Esophagus (tissue), 2 donors: Measurements from ENCODE around the gene MSANTD3. TPM values are rescaled to one million over a fixed set of nuclear protein-coding genes. Genes with fewer than 3 reads are reported as not detected.

Experiments
- H3K27ac ChIP-seq, 2 donors: one replicate each; pipeline ENCODE4 v1.5.1; 2013; ENCODE audit warnings: low read depth in 2 of 2, mild to moderate bottlenecking in 2 of 2, inconsistent platforms in 1 of 2, low read length in 1 of 2, moderate library complexity in 1 of 2
- H3K27me3 ChIP-seq, 2 donors: one replicate each; pipeline ENCODE4 v1.6.1; 2013; ENCODE audit warnings: low read length in 2 of 2, control low read depth in 1 of 2, mild to moderate bottlenecking in 1 of 2; ENCODE audit not compliant: insufficient read depth in 2 of 2, control insufficient read depth in 1 of 2
- H3K36me3 ChIP-seq, 2 donors: one replicate each; pipeline ENCODE4 v1.6.1; 2013; ENCODE audit warnings: low read length in 1 of 2; ENCODE audit not compliant: control insufficient read depth in 2 of 2, insufficient read depth in 2 of 2
- H3K4me1 ChIP-seq, 2 donors: one replicate each; pipeline ENCODE4 v1.6.1; 2013; ENCODE audit warnings: low read length in 1 of 2; ENCODE audit not compliant: control insufficient read depth in 2 of 2, insufficient read depth in 2 of 2
- H3K4me3 ChIP-seq, 2 donors: one replicate each; pipeline ENCODE4 v1.5.1; 2013; ENCODE audit warnings: low read length in 2 of 2, mild to moderate bottlenecking in 2 of 2, low read depth in 1 of 2, moderate library complexity in 1 of 2
- H3K9me3 ChIP-seq, 2 donors: one replicate each; pipeline ENCODE4 v1.6.1; 2013; ENCODE audit warnings: mild to moderate bottlenecking in 2 of 2, low read depth in 1 of 2, low read length in 1 of 2, moderate library complexity in 1 of 2; ENCODE audit not compliant: control insufficient read depth in 2 of 2, insufficient read depth in 1 of 2
- WGBS, 2 donors: extraction: QIAGEN DNeasy Blood & Tissue Kit; methylation state at CpG; one replicate each; pipeline ENCODE4 v1.1.7; 2013; 5-methylcytosine and 5-hydroxymethylcytosine counted together
- polyA plus RNA-seq, 2 donors: library from polyadenylated mRNA; stranded (reverse); fragments of 200-250 nt; gene quantifications; one replicate each; pipeline ENCODE4 v1.2.3, GENCODE V29; 2013
- donor health status: healthy with polysubstance abuse.
- donor health status: Bipolar disorder and iron deficiency.

Gene MSANTD3
- polyA plus RNA-seq, 2 donors: 8.5 to 9.1 TPM

GRCh38 chr9:100489836-100490235, 62.9 kb downstream of the MSANTD3 start:
- Histone ChIP-seq H3K27me3 (no peaks in the 10 kb centered on the region), H3K4me3 (no peak overlapping the region), H3K36me3 (no peaks in the 10 kb centered on the region), H3K27ac (no peak overlapping the region), H3K4me1 (no peaks in the 10 kb centered on the region), H3K9me3 (no peaks in the 10 kb centered on the region)
- 84 to 85% methylated on average over 4 of the region's 4 CpGs for WGBS, 2 donors

GRCh38 chr9:100492952-100493351, 66.0 kb downstream of the MSANTD3 start:
- no peaks in the 10 kb centered on the region for H3K27me3 ChIP-seq
- 84 to 89% methylated on average over 2 of the region's 2 CpGs for WGBS, 2 donors
- no peaks in the 10 kb centered on the region for H3K9me3 ChIP-seq
- H3K4me3 ChIP-seq: no peak overlapping the region
- H3K36me3 ChIP-seq: no peaks in the 10 kb centered on the region
- H3K27ac ChIP-seq: no peak overlapping the region
- H3K4me1 ChIP-seq: no peaks in the 10 kb centered on the region

- no peaks in the 10 kb centered on the region for H3K36me3 ChIP-seq
- WGBS, 2 donors: 80 to 82% methylated on average over 5 of the region's 5 CpGs
- H3K9me3 ChIP-seq: no peaks in the 10 kb centered on the region
- no peak overlapping the region for H3K27ac ChIP-seq
- no peak overlapping the region for H3K4me3 ChIP-seq
- H3K27me3 ChIP-seq: no peaks in the 10 kb centered on the region
- H3K4me1 ChIP-seq: no peaks in the 10 kb centered on the region
Measured at GRCh38 chr9:100498592-100498991, 71.6 kb downstream of the MSANTD3 start.

- Histone ChIP-seq H3K4me3 (no peak overlapping the region), H3K27me3 (no peaks in the 10 kb centered on the region), H3K36me3 (no peaks in the 10 kb centered on the region), H3K27ac (no peak overlapping the region), H3K4me1 (no peaks in the 10 kb centered on the region), H3K9me3 (no peaks in the 10 kb centered on the region)
- 76 to 78% methylated on average over 4 of the region's 4 CpGs for WGBS, 2 donors
Measured at GRCh38 chr9:100499460-100499859, 72.5 kb downstream of the MSANTD3 start.

GRCh38 chr9:100499866-100500265, 72.9 kb downstream of the MSANTD3 start:
- H3K27ac ChIP-seq: no peak overlapping the region
- no peaks in the 10 kb centered on the region for H3K36me3 ChIP-seq
- H3K27me3 ChIP-seq: no peaks in the 10 kb centered on the region
- no peaks in the 10 kb centered on the region for H3K9me3 ChIP-seq
- no peaks in the 10 kb centered on the region for H3K4me1 ChIP-seq
- 87 to 89% methylated on average over 2 of the region's 2 CpGs for WGBS, 2 donors
- no peak overlapping the region for H3K4me3 ChIP-seq

Other genes with a start within 250 kb of the MSANTD3 start
- 1 to 10 TPM; 3.1 to 6.9 TPM for gene TEX10, start 74.2 kb upstream of the MSANTD3 start, polyA plus RNA-seq
- under 1 TPM in 1 of 2 donors, not detected in 1; 0.02 TPM for gene TMEFF1, start 46.0 kb downstream of the MSANTD3 start, polyA plus RNA-seq
- under 1 TPM; 0.06 to 0.07 TPM for gene CAVIN4, start 150.9 kb downstream of the MSANTD3 start, polyA plus RNA-seq